ENCODE data around the gene BCAT1.
A peak's percentile ranks its signal among the peaks of the same experiment; 100 is the strongest.
"Not testable (repeated sequence)": the region's sequence is repeated elsewhere in the genome, so short reads cannot be mapped to it uniquely, and the experiment has no call there.

Gene BCAT1

DNA sequence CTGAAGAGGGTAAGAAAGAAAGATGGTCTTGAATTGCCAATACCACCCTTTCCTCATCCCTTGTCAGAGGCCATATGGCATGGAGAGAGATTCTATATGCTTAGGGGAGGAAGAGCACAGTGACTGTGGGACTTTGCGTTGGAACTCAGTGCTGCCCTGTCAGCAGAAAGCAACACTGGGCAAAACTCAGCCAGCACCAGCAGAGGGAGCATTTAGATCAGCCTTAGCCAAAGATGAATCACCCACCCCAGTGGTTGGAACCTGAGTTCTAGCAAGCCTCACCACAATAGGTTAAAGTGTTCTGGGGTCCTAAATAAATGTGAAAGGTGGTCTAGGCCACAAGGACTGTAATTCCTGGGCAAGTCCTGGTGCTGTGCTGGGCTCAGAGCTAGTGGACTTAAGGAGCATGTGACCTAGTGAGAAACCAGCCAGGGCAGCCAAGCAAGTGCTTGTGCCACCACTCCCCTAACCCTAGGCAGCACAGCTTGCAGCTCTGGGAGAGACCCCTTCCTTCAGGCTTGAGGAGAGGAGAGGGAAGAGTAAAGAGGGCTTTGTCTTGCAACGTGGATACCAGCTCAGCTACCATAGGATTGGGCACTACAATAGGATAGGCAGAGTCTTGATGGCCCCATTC lies 11.4 kb upstream of the BCAT1 start:
- peak; percentile 42 for DNase-seq (ENCODE audit: low read depth)

DNA sequence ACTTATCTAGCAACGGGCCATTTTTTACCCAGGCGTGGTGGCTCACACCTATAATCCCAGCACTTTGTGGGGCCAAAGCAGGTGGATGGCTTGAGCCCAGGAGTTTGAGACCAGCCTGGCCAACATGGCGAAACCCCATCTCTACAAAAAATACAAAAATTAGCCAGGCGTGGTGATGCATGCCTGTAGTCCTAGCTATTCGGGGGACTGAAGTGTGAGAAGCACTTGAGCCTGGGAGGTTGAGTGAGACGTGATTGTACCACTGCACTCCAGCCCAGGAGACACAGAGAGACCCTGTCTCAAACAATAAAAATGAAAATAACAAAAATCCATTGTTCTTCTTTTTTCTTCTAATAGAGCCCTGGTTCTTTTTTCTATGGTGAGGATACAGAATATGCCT lies 7.5 kb upstream of the BCAT1 start:
- DNase-seq (ENCODE audit: low read depth), result not testable (repeated sequence)

DNA sequence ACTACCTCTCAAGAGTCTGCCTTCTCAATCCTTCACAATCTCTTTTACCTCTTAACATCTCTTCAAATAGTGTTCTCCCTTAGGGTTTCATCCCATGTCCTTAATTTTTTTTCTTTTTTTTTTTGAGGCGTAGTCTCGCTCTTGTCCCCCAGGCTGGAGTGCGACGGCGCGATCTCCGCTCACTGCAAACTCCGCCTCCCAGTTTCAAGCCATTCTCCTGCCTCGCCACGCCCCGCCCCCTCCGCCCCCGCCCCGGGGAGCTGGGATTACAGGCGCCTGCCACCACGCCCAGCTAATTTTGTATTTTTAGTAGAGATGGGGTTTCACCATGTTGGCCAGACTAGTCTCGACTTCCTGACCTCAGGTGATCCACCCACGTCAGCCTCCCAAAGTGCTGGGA lies 7.0 kb upstream of the BCAT1 start:
- DNase-seq (ENCODE audit: low read depth), result no peak

DNA sequence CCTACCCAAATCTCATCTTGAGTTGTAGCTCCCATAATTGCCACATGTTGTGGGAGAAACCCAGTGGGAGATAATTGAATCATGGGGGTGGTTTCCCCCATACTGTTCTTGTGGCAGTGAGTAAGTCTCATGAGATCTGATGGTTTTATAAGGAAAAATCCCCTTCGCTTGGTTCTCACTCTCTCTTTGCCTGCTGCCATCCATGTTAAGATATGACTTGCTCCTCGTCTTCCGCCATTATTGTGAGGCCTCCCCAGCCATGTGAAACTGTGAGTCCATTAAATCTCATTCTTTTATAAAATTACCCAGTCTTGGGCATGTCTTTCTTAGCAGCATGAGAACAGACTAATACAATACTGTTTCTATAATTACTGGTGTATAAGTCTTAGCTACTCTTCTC lies 6.5 kb upstream of the BCAT1 start:
- no peak for DNase-seq (ENCODE audit: low read depth)

DNA sequence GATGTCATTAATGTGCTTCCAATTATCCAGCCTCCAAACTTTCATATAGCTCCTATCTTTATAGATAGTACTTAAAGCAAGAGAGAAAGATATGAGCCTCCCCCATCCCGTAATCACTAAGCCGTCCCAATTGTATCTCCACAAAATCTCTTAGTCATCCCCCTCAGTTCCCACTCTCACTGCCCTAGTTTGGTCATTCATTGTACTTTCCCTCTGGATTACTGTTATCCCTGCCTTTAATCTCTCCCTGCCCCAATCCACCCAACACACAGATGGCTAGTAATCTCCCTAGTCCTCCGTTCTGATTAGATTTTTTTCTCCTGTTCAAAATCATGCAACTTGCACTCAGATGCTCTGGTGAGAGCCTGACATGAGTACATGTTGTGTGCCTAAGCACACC lies 5.4 kb upstream of the BCAT1 start:
- DNase-seq (ENCODE audit: low read depth), result no peak

DNA sequence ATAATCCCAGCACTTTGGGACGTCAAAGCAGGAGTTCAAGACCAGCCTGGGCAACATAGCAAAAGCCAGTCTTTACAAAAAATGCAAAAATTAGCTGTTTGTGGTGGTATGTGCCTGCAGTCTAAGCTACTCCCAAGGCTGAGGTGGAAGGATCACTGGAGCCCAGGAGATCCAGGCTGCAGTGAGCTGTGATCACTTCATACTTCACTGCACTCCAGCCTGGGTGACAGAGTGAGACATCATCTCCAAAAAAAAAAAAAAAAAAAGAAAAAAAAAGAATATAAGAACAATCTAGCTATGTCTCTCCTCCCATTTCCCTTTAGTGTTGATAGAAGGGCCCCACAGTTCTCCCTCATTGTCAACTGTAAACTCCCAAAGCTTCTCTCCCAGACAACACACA lies 3.5 kb upstream of the BCAT1 start:
- no peak for DNase-seq (ENCODE audit: low read depth)

DNA sequence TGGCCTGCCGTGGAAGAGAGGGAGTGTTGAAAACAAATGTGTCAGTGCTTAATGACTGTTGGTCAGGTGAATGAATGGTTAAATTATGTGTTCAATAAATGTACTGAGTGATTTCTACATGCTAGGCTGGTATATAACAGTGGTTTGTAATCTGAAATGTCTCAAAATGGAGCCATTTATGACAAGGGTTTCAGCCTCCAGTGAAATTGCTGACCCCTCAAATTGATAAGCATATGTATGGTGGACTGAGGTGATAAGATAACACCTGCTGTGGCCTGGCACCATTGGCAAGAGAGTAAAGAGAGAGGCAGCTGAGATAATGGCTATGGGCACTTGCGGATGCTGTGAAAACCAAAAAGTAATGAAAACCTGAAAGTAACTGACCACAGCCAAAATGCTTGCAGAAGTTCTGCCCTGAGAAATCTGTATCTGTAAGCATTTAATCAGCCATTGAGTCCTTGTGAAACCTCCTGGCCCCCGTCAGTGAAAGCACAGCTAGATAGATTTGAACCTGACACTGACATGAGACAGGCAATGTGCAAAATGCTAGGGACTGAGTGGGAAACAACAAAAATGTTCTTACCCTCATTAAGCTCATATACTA lies 1.4 kb upstream of the BCAT1 start:
- no peak for DNase-seq (ENCODE audit: low read depth)

DNA sequence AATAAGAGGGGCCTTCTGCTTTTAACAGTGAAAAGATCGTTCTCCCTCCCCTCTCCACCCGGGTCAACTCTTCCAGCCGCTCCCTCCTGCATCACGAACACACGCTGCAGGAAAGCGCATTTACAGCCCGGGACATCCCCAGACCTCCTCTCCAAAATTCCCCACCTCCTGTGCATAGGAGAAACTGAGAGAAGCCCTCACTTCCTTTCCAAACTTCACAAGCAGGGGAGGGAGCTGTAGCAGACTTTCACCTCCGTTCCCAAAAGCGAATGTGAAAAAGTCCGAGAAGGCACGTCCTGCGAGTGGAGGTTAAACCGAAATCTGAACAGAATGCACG lies 513 bp downstream of the BCAT1 start:
- peak; percentile 5 for DNase-seq (ENCODE audit: low read depth)

DNA sequence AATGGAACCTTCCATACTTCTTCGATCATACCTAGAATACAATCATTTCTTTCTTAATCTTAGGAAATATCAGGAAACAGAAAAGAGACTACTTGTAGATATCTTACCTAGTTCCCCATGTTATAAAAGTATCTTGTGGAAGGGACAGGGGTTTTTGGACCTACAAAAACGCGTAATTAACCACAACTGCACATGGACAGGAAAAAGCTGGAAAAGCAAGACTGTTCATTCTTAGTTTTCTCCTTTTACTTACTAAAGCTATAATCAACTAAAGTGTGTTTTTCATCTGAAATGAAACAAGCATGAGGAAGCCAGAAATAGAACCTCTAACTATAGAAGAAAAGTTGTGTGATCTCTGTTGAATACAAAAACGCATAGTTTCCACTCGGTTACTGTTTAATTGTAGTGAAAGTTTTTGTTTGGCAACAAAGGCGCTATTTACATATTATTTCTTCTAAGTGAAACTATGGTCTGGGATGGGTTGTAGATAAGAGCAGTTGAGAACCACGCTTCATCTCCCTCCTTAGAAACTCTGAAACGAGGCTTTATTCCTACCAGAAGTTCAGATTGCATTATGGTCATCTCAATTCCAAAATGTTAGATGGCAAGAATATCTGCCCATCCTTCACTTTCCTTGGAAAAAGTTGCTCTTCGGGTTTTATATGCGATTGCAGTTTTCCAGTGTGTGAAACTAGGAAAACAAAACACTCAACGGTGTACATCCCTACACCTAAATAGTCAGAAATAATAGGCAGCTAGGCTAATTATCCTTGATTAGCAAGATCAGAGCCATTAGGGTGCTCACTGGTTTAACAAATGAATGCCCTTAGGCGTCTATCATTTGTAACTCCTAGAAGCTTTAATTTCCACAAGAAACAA lies 1.1 kb downstream of the BCAT1 start:
- no peak for DNase-seq (ENCODE audit: low read depth)

DNA sequence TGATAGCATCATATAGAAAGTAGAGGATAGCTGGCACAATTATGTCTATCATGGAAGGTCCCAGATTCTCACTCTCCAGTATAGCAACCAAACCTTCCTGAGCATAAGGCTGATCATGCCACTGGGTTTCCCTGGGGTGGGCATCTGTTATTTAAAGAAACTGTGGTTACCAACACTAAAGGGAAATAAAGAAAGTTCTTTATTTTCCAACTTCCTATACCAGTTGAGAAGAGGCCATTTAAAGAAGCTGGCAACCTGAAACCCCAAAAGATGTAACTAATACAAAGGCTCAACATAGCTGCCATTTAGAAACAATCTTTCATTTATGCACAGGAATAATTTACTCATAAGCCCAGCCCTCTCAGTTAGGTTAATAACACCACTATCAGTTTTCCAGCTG lies 3.1 kb downstream of the BCAT1 start:
- DNase-seq (ENCODE audit: low read depth), result no peak

DNA sequence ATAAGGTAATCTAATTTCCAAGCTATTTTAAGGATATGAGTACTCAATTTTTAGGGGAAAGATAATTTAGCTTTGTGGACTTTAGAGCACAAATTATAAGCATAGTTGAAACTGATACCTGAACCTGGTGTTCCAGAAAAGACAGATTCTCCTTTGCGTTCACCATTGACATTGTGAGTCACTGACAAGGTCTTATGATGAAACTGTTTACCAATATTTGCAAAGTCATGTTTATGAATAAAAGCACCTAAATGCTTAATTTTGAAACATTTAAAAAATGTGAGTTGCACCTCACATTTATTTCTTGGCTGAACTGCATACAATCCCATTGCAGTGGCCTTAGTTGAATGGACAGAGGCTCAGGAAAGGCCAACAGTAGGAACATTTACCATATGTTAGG lies 3.9 kb downstream of the BCAT1 start:
- DNase-seq (ENCODE audit: low read depth), result no peak

DNA sequence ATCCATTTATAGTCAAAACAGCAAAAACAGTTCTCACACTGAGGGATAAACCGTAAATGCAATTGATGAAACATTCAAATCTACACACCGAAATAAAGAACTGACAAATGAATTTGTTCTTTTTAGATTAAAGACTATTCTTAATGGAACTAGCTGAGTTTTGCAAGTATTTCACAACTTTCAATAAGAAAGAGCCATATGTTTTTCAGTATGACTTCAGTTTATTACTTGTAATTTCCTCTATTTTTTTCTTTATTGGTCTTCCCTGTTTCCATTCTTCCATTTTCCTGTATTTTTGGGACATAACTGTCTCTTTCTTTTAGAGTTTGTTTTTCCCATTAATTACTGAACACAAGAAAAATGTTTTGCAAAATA lies 4.3 kb downstream of the BCAT1 start:
- DNase-seq (ENCODE audit: low read depth), result no peak

DNA sequence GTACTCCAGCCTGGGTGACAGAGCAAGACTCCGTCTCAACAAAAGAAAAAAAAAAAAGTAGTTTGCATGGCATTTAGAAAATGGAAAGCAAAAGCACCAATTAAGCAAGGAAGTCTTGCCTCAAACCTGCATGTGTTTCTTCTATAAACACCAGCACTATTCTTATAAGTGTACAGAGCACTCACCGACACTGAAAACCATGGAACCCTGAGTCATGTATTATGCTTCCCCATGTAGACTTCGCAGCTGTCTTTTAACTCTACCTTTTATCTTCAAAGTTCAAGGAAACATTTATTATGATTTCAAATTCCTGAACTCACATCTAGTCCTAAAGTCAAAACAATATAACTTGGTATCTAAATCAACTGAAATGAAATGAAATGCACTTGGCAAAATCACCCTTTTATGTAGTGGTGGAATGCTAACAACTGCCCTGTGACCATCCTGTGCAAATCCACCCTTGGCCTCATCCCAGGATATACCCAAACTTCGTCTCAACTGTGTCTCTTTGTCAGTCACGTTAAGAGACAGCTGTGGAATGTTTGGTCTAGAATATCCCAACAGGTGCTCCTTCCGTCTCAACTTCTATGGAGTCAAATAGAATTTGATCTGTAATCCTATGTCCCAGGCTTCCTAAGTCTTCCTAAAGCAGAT lies 4.8 kb downstream of the BCAT1 start:
- no peak for DNase-seq (ENCODE audit: low read depth)

DNA sequence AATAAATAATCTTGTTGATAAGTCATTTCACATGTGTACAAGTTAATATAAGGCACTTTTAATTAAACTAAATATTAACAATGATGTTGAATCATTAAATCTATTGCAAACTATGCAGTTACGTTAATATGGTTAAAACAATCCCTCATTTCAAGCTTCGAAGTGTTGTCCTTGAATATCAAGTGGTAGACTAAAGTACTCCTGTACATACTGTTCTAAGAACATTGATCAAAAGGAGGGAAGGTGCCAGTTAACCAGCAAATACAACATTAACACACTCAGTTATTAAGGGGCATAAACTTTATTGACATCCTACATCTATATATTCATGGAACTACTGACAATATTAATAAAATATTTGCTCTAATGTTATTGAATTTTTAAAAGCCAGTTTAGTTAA lies 8.7 kb downstream of the BCAT1 start:
- no peak for DNase-seq (ENCODE audit: low read depth)

DNA sequence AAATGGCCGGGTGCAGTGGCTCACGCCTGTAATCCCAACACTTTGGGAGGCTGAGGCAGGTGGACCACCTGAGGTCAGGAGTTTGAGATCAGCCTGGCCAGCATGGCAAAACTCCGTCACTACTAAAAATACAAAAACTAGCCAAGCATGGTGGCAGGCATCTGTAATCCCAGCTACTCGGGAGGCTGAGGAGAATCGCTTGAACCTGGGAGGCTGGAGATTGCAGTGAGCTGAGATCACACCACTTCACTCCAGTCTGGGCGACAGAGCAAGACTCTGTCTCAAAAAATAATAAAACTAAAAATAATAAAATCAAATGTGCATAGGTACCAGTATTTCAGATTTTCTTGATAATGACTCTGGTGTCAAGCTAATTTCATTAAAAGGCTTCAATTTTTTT lies 9.3 kb downstream of the BCAT1 start:
- DNase-seq (ENCODE audit: low read depth), result not testable (repeated sequence)

DNA sequence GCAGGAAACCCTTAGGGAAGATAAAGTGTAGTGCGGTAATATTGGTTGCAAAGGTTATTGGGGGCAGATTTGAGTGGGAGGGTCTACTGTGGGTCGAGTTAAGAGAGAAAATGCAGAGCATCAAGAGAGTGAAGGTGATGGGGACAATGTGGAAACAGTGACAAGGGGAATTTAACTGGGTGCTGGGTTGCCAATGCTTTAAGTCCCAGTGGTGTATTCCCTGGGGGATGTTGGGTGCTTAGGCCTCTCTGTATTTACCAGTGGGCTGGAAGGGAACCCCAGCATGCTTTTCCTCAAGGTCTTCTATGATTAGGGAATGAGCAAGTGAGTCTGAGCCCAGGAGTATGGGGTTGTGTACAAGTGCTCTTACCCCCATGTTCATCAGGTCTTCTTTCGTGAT lies 10.6 kb downstream of the BCAT1 start:
- DNase-seq (ENCODE audit: low read depth), result no peak

DNA sequence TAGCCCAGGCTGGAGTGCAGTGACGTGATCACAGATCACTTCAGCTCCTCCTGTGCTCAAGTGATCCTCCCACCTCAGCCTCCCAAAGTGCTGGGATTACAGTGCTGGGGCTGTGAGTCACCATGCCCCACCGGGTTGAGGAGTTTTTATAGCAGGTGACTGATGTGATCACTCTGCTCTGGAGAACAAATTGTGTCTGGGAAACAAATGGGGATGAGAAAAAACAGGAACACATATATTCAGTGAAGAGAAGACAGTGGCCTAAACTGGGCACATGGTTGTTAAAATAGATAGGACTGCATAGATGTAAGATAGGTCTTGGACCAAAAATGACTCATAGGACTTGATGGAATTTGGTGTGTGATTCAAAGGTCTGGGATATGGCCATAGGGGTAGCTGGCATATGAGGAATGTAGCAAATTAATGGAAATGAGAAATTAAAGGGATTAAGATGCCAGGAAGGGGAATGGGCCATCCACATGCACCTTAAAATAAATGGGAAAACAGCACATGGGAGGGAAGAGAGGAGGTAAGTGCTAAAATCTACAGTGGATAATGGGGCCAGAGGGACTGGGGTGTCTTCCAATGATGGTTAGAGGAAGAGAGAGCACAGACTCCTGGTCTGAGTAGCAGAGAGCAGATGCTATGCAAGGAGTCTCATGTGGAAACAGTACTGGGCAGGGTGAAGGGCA lies 11.2 kb downstream of the BCAT1 start:
- DNase-seq (ENCODE audit: low read depth), result no peak

DNA sequence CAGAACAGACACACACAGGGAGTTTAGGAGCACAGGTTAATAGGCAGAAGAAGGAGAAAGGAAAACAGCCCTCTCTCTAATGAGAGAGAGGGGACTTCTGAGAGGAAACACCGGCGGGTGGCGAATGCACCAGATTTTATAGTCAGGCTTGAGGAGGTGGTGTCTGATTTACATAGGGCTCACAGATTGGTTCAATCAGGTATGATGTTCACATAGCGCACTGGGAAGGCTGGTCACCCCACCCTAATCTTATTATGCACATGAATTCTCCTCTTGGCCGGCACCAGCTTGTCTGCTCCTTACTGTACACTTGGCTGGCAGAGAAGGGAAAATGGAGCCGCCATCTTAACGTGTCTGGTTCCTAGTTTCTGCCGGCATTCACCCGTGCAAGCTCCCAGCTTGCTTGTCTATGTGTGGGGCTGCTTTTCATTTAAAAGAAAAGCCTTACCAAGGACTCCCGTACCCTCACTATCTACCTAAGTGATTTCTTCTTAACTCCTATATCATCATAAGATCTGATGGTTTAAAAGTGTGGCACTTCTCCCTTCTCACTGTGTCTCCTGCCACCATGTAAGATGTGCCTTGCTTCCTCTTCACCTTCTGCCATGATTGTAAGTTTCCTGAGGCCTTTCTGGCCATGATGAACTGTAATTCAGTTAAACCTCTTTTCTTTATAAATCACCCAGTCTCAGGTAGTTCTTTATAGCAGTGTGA lies 15.1 kb downstream of the BCAT1 start:
- no peak for DNase-seq (ENCODE audit: low read depth)

DNA sequence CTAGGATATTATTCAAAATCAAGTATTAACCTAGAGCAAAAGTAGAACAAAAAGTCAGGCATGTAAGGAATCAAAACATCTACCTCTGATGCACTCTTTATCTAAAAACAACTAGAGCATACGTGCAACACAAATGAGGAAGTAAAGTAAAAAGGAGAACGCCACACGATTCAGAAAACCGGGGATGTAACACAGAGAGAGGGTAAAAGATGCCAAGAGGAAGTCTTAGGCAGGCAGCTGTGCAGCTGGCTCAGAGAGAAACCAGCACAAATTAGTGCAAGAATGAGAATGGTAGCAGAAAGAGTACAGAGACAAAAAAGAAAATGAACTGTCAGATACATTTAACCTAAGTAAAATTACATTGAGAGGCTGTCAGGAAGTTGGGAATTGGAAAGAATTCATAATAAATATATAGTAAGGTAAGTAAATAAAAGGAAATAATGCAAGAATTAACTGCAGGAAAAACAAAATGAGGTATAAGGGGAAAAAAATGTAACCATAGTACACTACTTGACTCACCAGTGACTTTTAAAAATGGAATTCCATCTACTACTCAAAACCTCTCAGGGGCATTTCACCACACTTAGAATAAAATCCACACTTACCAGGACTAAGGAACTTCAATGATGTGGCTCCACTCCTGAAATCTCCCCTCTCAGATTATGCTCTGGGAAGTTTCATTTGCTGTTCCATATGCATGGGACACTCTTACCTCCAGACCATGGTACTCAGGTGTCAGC lies 17.1 kb downstream of the BCAT1 start:
- no peak for DNase-seq (ENCODE audit: low read depth)

DNA sequence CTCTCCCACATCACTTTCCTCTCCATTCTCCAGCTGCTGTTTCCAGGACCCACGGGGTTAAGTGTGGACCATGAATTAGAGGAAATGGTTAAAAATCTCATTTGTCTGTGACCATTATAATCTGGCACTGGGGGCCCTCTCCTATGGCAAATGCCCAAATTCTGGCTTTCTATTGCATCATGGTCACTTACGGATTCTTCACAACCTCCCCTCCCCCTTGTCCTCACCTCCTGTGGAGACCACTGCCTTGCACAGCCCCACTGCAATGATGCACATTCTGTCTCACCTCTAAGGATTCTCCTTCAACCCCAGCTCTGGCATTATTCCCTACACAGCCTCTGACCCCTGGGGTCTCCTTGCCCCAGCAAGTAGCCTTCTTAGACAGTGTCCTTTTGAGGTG lies 18.9 kb downstream of the BCAT1 start:
- DNase-seq (ENCODE audit: low read depth), result no peak
